ENCODE data around the gene DMAC2L. TPM values are rescaled to one million over a fixed set of nuclear protein-coding genes. Genes with fewer than 3 reads are reported as not detected.

Gene DMAC2L, protein sequence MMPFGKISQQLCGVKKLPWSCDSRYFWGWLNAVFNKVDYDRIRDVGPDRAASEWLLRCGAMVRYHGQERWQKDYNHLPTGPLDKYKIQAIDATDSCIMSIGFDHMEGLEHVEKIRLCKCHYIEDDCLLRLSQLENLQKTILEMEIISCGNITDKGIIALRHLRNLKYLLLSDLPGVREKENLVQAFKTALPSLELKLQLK
- 13.5 TPM for total RNA-seq

DNA sequence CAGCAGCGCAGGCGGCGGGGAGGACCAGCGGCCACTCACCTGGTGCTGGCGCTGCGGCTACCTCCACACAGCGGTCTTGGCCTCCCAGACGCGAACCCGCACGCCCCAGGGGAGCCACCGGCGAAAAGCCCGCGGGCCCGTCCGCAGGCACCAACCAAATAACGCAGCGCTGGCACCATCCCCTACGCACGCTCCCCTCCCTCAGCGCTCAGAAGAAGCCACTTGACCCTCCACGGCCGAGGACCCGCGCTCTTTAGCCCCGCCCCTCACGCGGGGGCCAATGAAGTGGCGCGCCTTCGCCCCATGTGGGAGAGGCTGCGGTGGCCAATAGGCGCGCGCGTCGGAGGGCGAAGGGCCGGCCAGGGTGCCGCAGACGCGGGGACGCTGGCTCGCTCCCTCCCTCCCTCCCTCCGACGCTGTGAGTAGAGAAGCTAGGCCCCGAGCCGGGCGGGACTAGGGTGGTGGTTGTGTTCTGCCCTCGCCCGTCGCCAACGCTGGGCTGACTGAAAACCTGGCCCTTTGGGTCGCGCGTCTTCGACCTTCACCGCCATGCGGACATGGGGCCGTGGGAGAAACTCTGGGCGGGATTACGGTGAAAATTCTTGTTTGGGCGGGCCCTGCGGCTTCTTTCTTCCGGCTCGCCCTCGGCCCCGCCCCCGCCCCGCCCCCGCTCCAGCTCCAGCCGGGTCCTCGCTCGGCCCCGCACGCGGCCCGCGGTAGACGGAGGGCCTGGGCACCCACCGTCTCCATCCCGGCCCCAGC, at the start of gene DMAC2L, which contains the start of gene L2HGDH:
DMAC2L (plus strand) TSS at position 353 of the 762 bp plus-strand sequence. CDS start 9,164 bp downstream, outside the sequence.
L2HGDH (minus strand) TSS at position 258 of the 762 bp plus-strand sequence; CDS start at position 179, 79 bp downstream.
- Histone ChIP-seq H3K27ac (peak within 1 kb of the TSS; percentile 89 to 92), H3K4me1 (peaks cover 0 to 8% of the 10 kb centered on the region in 2 donors), H3K27me3 (no peaks in the 10 kb centered on the region), H3K4me3 (peak within 1 kb of the TSS; percentile 67 to 90), H3K9me3 (no peaks in the 10 kb centered on the region), H3K36me3 (no peaks in the 10 kb centered on the region)
- TF ChIP-seq, protein P1, sequence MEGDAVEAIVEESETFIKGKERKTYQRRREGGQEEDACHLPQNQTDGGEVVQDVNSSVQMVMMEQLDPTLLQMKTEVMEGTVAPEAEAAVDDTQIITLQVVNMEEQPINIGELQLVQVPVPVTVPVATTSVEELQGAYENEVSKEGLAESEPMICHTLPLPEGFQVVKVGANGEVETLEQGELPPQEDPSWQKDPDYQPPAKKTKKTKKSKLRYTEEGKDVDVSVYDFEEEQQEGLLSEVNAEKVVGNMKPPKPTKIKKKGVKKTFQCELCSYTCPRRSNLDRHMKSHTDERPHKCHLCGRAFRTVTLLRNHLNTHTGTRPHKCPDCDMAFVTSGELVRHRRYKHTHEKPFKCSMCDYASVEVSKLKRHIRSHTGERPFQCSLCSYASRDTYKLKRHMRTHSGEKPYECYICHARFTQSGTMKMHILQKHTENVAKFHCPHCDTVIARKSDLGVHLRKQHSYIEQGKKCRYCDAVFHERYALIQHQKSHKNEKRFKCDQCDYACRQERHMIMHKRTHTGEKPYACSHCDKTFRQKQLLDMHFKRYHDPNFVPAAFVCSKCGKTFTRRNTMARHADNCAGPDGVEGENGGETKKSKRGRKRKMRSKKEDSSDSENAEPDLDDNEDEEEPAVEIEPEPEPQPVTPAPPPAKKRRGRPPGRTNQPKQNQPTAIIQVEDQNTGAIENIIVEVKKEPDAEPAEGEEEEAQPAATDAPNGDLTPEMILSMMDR (IDR thresholded peaks at IDR 0.05) = no peak
- intact Hi-C loops (cut with DNase I) = loop anchor here (1.0 to 10.0 kb wide), 5 partner anchors 9 to 447 kb away; partner anchors contain the start of genes MAP4K5, SAV1 and SOS2
- peak; percentile 71 to 95 for DNase-seq (ENCODE audit: low spot score in 2 of 2)

DNA sequence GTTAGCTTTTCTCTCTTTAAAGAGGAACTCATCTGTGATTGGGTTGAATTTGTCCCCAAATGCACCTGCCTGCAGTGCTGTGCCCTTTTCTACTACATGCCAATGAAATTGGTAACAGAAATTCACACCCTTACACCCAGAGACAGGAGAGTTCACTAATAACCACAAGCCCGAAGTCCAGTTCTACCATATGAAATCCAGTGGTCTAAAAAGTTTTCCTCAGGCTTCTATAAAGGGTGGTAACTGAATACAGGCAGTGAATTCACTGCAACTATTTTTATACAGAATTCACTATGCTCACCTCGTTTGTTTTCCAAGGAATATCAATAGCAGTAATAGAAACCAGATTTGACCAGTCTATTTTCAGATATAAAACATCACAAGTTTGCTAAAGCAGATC, 49.3 kb upstream of the DMAC2L start:
- H3K4me3 ChIP-seq = no peak overlapping the region
- intact Hi-C loops (cut with DNase I) = no loop called here
- H3K4me1 ChIP-seq = no peaks in the 10 kb centered on the region

DNA sequence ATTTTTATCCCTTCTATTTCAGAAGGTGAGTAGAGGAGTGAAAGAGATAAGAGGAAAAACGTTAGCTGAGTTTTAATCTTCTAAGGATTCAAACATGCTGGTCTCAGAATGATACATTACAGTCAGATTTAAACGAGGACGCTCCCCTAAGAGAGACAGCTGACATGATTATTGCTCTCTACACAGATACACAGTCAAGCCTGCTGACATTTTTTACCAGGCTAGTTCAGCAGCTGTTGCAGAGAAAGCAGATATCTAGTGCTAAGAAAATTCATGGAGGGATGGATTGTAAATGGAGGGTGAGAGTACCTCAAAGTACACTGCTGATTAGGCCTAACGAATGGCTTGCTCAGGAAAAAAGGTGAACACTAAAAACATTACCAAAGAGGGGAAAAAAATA, 48.8 kb upstream of the DMAC2L start:
- no peak overlapping the region for H3K4me3 ChIP-seq
- no peaks in the 10 kb centered on the region for H3K9me3 ChIP-seq
- no peak overlapping the region for H3K27ac ChIP-seq
- H3K4me1 ChIP-seq = no peaks in the 10 kb centered on the region
- TF ChIP-seq, protein P1 (IDR thresholded peaks at IDR 0.05) = no peak
- DNase-seq (ENCODE audit: low spot score in 2 of 2) = no peak
- no peaks in the 10 kb centered on the region for H3K27me3 ChIP-seq
- intact Hi-C loops (cut with DNase I) = no loop called here
- peaks cover 0 to 10% of the 10 kb centered on the region in 2 donors for H3K36me3 ChIP-seq

More for the DNA sequence above, 49.3 kb upstream of the DMAC2L start:
- TF ChIP-seq, protein P1 (IDR thresholded peaks at IDR 0.05) = no peak
- DNase-seq (ENCODE audit: low spot score in 2 of 2) = no peak
- Histone ChIP-seq H3K27me3 (no peaks in the 10 kb centered on the region), H3K36me3 (peaks cover 0 to 9% of the 10 kb centered on the region in 2 donors), H3K27ac (no peak overlapping the region), H3K9me3 (no peaks in the 10 kb centered on the region)

DNA sequence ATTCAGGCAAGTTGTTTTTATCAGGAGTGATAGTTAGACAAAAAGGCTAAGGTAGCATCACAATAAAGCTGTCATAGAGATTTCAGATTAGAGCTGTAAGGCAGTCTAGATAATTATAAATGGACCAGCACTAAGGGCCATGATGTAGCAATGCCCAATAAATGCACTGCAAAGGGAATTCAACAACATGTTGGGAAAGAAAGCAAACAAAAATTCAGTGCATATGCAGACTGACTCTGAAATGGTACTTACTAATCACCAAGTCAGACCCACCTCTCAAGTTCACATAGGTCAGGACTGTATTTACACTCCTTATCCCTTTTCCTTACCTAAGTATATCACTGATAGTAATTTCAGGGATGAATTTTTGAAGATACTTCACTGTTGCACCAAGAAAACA, 47.1 kb upstream of the DMAC2L start:
- no peaks in the 10 kb centered on the region for H3K9me3 ChIP-seq
- intact Hi-C loops (cut with DNase I) = no loop called here
- no peak overlapping the region for H3K27ac ChIP-seq
- H3K4me3 ChIP-seq = no peak overlapping the region
- TF ChIP-seq, protein P1 (IDR thresholded peaks at IDR 0.05) = no peak
- no peaks in the 10 kb centered on the region for H3K4me1 ChIP-seq
- no peaks in the 10 kb centered on the region for H3K27me3 ChIP-seq
- no peak for DNase-seq (ENCODE audit: low spot score in 2 of 2)
- H3K36me3 ChIP-seq = peaks cover 0 to 10% of the 10 kb centered on the region in 2 donors

DNA sequence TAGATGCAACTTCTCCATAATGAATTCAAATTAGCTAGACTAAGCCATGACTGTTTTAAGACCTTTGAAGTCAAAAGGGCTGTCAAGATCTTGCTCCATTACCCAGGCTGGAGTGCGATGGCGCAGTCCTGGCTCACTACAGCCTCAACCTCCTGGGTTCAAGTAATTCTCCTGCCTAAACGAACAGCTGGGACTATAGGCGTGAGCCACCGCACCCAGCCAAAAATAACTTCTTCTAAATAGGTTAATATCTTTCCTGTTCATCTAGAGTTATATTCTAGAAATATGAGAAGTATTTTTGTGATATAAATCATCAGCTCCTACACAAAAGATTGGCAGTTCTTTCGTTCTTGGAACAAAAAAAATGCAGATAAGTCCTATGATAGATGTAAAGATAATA, 41.2 kb upstream of the DMAC2L start:
- Histone ChIP-seq H3K4me3 (no peak overlapping the region), H3K9me3 (no peaks in the 10 kb centered on the region), H3K36me3 (peaks cover 0 to 6% of the 10 kb centered on the region in 2 donors), H3K27me3 (no peaks in the 10 kb centered on the region), H3K4me1 (no peaks in the 10 kb centered on the region), H3K27ac (no peak overlapping the region)
- intact Hi-C loops (cut with DNase I) = no loop called here
- no peak for DNase-seq (ENCODE audit: low spot score in 2 of 2)
- TF ChIP-seq, protein P1 (IDR thresholded peaks at IDR 0.05) = no peak
